Loucy (cell line): ENCODE measurements around the gene VWF.

Experiments
- CTCF ChIP-seq: fragments of 200-600 bp; sonication (generic); conservative IDR thresholded peaks from 2 replicates; pipeline ENCODE4 v1.5.1; 2014; ENCODE audit warnings: mild to moderate bottlenecking, antibody characterized with exemption, low read length
- EZH2phosphoT487 ChIP-seq: fragments of 200-600 bp; IDR thresholded peaks from 2 replicates; pipeline ENCODE4 v1.6.1; 2018; ENCODE audit warnings: antibody characterized with exemption, mild to moderate bottlenecking, moderate library complexity, borderline replicate concordance

- TF ChIP-seq CTCF: peak; percentile 50
- TF ChIP-seq EZH2phosphoT487: no peak
Observed at GRCh38 chr12:6074979-6075585, 49.4 kb downstream of the VWF start.
